Pancreas (tissue), 10 donors: ENCODE data around the gene TMEM50B. TPM values are rescaled to one million over a fixed set of nuclear protein-coding genes. Genes with fewer than 3 reads are reported as not detected.

Source experiments
- ATAC-seq, 4 donors: fragments of 200-7000 bp; cut with Tn5 transposase; one replicate each; pipeline versions ENCODE4 v1.8.0 to v1.9.1; 2020; ENCODE audit warnings: mild to moderate bottlenecking in 4 of 4, moderate library complexity in 4 of 4
- DNase-seq, 6 donors: peaks; one replicate each; pipeline ENCODE4 v3.0.0-alpha.2; 2020
- FAIRE-seq: peaks from 2 replicates; lab custom pipeline; 2012; peaks lifted over from hg19 to GRCh38; lab: Jason Lieb, UNC
- H3K27ac ChIP-seq, 4 donors: fragments of 200-600 bp; sonication (generic); 1 replicate in 3 of 4; 2 replicates in 1 of 4; pipeline versions ENCODE4 v1.5.0 to v1.8.0; 2020
- H3K27me3 ChIP-seq, 4 donors: fragments of 200-600 bp; one replicate each; pipeline ENCODE4 v1.8.0; 2021
- H3K36me3 ChIP-seq, 3 donors: fragments of 200-600 bp; sonication (generic) in 1 of 3; one replicate each; pipeline versions ENCODE4 v1.5.0 to v1.8.0; 2020 to 2021
- H3K4me1 ChIP-seq, 3 donors: fragments of 200-600 bp; one replicate each; pipeline ENCODE4 v1.8.0; 2021
- H3K4me3 ChIP-seq, 4 donors: fragments of 200-600 bp; sonication (generic) in 2 of 4; one replicate each; pipeline versions ENCODE4 v1.5.0 to v1.8.0; 2020 to 2021
- H3K9me3 ChIP-seq, 4 donors: fragments of 200-600 bp; one replicate each; pipeline ENCODE4 v1.8.0; 2021
- CTCF ChIP-seq, 4 donors: fragments of 200-600 bp; sonication (generic) in 3 of 4; IDR thresholded peaks; one replicate each; pipeline versions ENCODE4 v1.5.0 to v1.8.0; 2021; ENCODE audit warnings: antibody characterized with exemption in 4 of 4
- WGBS, 2 donors: extraction: QIAGEN DNeasy Blood & Tissue Kit; methylation state at CpG; one replicate each; pipeline ENCODE4 v1.1.7; 2013; 5-methylcytosine and 5-hydroxymethylcytosine counted together
- intact Hi-C, 3 donors: fragments of 100-400 bp; cut with DNase I; formaldehyde crosslinking; loops; one replicate each; pipeline versions ENCODE4 v1.11.1 to v1.14.2; 2022
- polyA plus RNA-seq, 2 donors: library from polyadenylated mRNA; stranded (reverse); fragments of 200-250 nt; gene quantifications; one replicate each; pipeline ENCODE4 v1.2.3, GENCODE V29; 2013
- total RNA-seq, 6 donors: library from RNA; stranded (reverse); fragmentation: NEBNext Ultra II Directional in 4 of 6; extraction: Animal tissue kit (Norgen Biotek cat#: 25700) in 4 of 6; gene quantifications; one replicate each; pipeline versions ENCODE4 v1.2.1 to v1.2.4, GENCODE V29; 2021 to 2023
- donor health status: healthy with polysubstance abuse.
- donor health status: DM: no; HTN: no; CAD: no; lungs with moderate emphysema.
- donor health status: DM: no; HTN: no; CAD: no.
- donor health status: control.
- donor health status: control.
- donor health status: Bipolar disorder and iron deficiency.
- donor health status: DM: yes; HTN: yes; CAD: no.
- donor health status: DM: no; HTN: no; CAD: no.
- donor health status: DM: no; HTN: no; CAD: no.
- donor health status: DM: yes; HTN: yes; CAD: no.

The TMEM50B gene
- total and polyA plus RNA-seq, 8 donors, result 11.5 to 96.1 (median 19.4) TPM

GRCh38 chr21:33505833-33506232 is 26.1 kb upstream of the TMEM50B start:
- DNase-seq (no peak), FAIRE-seq (no peak), ATAC-seq (no peak)
- intact Hi-C loops, result no loop called here
- Histone ChIP-seq H3K27me3 (no peaks in the 10 kb centered on the region), H3K27ac (no peak overlapping the region), H3K4me3 (no peak overlapping the region), H3K4me1 (no peaks in the 10 kb centered on the region), H3K9me3 (no peaks in the 10 kb centered on the region), H3K36me3 (peaks cover 0 to 33% (median 10%) of the 10 kb centered on the region in 3 donors)
- WGBS, 2 donors, result 92 to 94% methylated on average over 8 of the region's 8 CpGs
- no peak for TF ChIP-seq CTCF (IDR thresholded peaks at IDR 0.05)

DNA sequence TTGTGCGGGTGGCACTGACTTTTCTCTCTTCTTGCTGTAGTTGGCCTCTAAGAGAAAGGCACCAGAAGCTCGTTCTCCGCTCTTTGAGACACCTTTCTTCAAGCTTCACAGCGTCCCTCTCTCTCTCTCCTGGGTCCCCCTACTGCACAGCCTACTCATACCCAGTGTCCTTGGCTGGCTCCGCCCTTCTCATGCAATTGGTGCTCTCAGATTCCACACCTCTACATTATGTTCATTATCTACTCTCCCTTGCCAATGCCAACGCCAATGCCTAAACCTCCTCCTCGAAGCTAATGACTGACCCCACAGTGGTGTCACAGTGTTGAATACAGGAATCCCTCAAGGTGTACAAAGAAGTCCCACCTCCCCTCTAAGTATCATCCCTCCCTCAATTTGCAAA is 16.6 kb upstream of the TMEM50B start:
- ATAC-seq (no peak), FAIRE-seq (no peak), DNase-seq (no peak)
- Histone ChIP-seq H3K27me3 (no peaks in the 10 kb centered on the region), H3K4me1 (no peaks in the 10 kb centered on the region), H3K36me3 (no peaks in the 10 kb centered on the region), H3K9me3 (no peaks in the 10 kb centered on the region), H3K4me3 (no peak overlapping the region), H3K27ac (no peak overlapping the region)
- no peak for TF ChIP-seq CTCF (IDR thresholded peaks at IDR 0.05)
- intact Hi-C loops, result no loop called here
- WGBS, 2 donors, result 52 to 56% methylated on average over 7 of the region's 7 CpGs

DNA sequence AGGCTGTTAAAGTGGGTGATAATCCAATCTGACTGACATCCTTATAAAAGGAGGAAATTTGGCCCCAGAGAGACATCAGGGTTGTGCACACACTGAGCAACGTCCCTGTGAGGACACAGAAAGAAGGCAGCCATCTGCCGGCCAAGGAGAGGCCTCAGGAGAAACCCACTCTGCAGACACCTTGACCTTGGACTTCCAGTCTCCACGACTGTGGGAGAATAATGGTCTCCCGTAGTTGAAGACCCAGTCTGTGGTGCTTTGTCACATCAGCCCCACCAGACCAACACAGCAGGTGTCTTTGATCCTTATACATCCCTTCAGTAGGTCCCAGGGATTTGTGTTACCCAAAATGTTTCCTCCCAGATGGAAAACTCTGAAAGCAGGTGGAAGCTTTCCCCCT is 16.0 kb upstream of the TMEM50B start:
- Histone ChIP-seq H3K27ac (no peak overlapping the region), H3K9me3 (no peaks in the 10 kb centered on the region), H3K36me3 (no peaks in the 10 kb centered on the region), H3K27me3 (no peaks in the 10 kb centered on the region), H3K4me1 (no peaks in the 10 kb centered on the region), H3K4me3 (no peak overlapping the region)
- 34 to 42% methylated on average over 4 of the region's 4 CpGs for WGBS, 2 donors
- no peak for FAIRE-seq
- intact Hi-C loops, result no loop called here
- no peak for ATAC-seq
- no peak for DNase-seq
- TF ChIP-seq CTCF (IDR thresholded peaks at IDR 0.05), result no peak

DNA sequence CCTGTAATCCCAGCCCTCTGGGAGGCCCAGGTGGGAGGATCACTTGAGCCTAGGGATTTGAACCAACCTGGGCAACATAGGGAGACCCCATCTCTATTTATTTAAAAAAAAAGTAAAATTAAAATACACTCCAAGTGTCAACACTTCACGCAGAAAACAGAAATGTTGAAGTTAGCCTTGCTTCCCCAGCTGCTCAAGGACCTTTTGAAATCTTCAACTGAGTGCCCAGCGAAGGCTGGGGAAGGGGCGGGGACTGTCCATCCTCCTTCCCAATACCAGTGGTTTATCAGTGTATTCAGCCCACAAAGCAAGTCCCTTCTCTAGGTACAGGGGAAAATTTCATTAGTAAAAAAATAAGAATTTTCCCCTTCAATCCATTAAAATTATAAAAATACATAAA is 14.0 kb upstream of the TMEM50B start:
- Histone ChIP-seq H3K4me1 (no peaks in the 10 kb centered on the region), H3K27me3 (no peaks in the 10 kb centered on the region), H3K36me3 (no peaks in the 10 kb centered on the region), H3K9me3 (no peaks in the 10 kb centered on the region), H3K27ac (no peak overlapping the region), H3K4me3 (no peak overlapping the region)
- no peak for TF ChIP-seq CTCF (IDR thresholded peaks at IDR 0.05)
- WGBS, 2 donors, result 81 to 93% methylated on average over 3 of the region's 3 CpGs
- no peak for DNase-seq
- no peak for FAIRE-seq
- intact Hi-C loops, result no loop called here
- no peak for ATAC-seq

DNA sequence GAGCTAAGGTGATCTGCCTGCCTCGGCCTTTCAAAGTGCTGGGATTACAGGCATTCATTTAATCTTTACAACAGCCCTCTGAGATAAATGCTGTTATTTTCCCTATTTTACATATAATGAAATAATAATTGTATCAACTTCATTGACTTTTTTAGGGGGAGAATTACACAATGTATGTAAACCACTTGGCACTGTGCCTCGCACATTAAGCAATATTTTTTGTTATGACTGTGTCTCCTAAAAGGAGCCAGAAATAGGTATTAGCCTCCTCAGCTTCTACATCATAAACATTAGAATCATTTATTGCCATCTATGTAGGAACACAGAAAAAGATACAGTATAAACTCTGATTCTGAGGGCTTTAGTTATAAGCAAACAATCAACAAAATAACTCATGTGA is 12.8 kb upstream of the TMEM50B start:
- 41 to 46% methylated on average over 2 of the region's 2 CpGs for WGBS, 2 donors
- no peak for FAIRE-seq

More for the DNA sequence above, 12.8 kb upstream of the TMEM50B start:
- no peaks in the 10 kb centered on the region for H3K36me3 ChIP-seq
- H3K27ac ChIP-seq, result peak overlapping the region in 1 of 4 donors; percentile 83
- no peaks in the 10 kb centered on the region for H3K27me3 ChIP-seq
- no peak overlapping the region for H3K4me3 ChIP-seq
- no peaks in the 10 kb centered on the region for H3K4me1 ChIP-seq
- intact Hi-C loops, result no loop called here
- ATAC-seq (no peak), DNase-seq (no peak)
- H3K9me3 ChIP-seq, result no peaks in the 10 kb centered on the region
- no peak for TF ChIP-seq CTCF (IDR thresholded peaks at IDR 0.05)
